ENCODE results near the gene THAP8.
A peak's percentile ranks its signal among the peaks of the same experiment; 100 is the strongest.

The THAP8 gene

DNA sequence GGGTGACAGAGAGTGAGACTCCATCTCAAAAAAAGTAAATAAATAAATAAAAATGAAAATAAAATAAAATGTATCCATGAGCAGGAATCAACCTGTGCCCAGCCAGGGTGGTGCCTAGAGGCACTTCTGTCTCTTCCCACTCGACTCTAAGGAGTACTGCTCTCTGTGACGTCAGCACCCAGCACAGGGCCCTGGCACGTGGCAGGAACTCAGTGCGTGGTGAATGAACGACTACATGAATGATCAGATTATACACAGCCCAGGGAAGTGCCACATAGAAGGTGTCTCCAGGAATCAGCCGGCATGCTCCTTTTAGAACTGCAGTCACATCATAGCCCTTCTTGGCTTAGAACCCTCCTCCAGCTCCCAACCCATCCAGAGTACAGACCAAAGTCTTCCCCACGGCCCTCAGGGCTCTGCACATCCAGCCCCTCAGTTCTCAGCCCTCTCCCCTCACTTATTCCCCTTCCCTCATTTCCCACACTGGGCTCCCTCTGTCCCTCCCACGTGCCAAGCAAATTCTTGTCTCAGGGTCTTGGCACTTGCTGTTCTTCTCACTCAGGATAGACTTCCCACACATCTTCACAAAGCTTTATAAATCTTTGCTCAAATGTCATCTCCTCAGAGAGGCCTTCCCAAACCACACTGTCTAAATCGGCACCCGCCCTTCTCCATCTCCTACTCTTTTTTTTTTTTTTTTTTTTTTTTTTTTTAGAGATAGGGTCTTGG is 25.6 kb downstream of the THAP8 start:
- no peak for DNase-seq

DNA sequence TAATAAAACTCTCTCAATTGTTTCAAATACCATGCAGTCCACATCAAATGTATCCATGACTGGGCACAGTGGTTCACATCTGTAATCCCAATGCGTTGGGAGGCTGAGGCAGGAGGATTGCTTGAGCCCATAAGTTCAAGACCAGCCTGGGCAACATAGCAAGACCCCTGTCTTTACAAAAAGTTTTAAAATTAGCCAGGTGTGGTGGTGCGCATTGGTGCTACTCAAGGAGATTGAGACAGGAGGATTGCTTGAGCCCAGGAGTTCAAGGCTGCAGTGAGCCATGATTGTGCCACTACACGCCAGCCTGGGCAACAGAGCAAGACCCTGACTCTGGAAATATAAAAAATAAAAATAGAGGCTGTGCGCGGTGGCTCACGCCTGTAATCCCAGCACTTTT is 26.4 kb downstream of the THAP8 start:
- DNase-seq, result no peak

DNA sequence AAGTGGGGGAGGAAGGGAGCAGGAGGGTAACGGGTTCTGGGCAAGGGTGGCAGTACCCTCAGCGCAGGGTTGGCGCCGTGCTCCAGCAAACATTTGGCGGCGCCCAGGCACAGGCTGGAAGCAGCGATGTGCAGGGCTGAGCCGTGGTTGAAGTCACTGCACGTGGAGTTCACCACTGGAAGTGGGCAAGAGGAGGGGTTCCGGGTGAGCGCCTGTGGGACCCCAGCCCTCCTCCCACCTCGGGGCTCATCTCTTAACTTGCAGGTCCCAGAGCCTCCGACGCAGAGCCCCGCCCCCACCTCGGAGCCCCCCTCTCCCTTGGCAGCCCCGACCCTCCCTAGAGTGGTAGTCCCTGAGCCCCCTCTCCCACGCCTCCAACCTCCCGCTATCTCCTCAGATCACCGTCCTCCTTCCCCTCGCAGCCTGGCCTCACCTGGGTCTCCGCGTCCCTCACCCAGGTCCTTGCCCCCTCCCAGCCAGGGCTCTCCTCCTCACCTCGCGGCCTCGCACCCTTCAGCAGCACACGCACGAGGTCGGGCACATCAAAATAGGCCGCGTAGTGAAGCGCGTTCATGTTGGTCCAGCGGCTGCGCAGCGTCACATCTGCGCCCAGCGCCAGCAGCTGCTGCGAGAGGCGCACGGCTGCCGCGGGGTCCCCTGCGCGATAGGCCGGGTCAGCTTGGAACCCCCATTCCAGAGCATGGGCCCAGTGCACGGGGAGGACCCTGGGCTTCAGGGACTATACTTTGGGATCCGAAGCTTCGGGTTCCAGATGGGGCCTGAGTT is 27.8 kb downstream of the THAP8 start:
- DNase-seq, result no peak

DNA sequence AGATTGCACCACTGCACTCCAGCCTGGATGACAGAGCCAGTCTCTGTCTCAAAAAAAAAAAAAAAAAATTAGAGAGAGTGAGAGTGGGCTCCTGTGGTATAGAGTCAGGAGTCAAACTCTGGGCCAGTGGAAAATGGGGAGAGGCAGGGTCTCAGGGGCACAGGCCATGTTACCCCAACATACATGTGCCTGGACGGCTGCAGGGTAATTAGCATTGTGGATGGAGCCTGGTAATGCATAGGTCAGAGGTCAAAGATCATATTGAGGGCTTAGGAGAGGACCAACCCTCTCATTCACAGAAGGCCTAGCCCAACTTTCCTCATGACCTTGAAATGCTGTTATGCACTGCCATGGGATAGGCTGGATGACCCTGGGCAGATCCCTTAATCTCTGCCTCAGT is 28.5 kb downstream of the THAP8 start:
- DNase-seq, result no peak

DNA sequence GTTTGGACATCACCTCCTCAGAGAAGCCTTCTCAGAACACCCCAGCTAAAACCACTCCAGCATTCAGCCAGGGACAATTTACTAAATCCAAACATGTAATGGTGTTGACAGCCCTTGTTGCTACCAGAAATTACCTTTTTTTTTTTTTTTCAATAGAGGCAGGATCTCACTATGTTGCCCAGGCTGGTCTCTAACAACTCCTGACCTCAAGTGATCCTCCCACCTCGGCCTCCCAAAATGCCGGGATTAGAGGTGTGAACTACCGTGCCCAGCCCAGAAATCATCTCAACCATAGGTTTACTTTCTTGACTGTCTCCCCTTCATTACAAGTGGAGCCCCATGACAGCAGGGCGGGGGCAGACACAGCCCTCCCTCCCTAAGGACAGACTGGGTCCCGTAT is 30.7 kb downstream of the THAP8 start:
- no peak for DNase-seq

DNA sequence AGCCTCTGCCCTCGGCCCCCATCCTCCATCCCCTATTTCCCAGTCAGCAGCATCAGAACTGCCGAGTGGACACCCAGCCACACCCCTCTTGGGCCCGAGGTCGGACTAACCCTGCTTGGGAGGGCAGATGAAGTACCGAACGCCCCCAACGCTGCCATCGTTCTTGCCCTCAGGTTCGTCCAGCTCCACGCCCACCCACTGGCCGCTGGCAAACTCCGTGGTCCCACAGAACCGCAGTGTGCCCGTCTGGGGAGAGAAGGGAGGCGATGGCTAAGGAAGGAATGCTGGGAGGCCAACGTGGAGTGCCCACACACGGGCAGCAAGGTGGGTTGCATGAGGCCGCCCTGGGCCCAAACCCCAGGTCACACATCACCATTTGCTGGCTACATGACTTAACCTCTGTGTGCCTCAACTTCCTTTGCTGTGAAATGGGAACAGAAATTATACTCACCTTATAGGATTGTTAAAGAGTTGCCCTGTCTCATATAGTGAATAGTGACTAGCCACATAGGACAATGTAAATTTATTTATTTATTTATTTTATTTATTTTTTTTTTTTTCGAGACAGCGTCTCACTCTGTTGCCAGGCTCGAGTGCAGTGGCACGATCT is 34.9 kb downstream of the THAP8 start:
- DNase-seq, result no peak

DNA sequence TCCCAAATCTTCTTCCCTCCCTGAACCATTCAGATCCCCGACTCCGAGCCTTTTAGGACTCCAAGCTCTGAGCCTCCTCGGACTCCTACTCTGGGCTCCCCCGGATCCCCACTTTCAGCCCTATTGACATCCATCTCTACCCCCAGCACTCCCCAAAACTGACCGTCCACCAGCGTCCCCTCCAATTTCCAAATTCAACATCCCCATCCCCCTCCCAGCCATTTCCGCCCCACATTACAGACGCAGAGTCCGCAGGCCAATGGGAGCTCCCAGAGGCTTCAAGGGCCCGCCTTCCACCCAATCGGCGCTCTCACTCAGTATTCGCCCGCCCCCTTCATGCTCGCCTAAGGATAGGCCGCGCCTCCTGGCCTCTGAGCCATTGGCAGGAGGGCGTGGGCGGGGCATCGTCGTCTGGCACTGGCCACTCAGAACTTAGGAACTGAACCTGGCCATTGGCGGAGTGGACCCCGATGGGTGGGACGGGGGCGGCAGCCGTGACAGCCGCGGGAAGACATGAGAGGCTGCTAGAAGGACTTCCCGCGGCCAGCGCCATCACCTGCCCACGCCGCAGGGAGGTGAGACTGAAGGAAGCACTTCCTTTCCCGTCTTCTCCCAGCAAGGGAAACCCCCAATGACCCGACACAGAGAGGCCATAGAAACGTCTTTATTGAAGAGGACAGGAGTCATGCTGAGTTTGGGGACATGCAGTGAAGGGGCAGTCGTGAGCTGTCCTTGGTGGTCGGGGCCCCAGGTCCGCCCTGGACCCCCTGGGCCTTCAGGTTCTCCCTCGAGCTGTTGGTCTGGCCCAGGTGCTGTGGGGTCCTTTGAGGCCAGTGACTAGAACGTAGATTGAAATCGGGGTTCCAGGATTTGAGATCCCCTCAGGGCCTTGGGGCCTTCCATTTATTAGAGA is 39.8 kb downstream of the THAP8 start, which contains the start of gene ALKBH6:
Gene ALKBH6 (minus strand): TSS at position 202 of the 913 bp plus-strand sequence. CDS start 816 bp downstream, outside the sequence.
- DNase-seq, result peak; percentile 99

DNA sequence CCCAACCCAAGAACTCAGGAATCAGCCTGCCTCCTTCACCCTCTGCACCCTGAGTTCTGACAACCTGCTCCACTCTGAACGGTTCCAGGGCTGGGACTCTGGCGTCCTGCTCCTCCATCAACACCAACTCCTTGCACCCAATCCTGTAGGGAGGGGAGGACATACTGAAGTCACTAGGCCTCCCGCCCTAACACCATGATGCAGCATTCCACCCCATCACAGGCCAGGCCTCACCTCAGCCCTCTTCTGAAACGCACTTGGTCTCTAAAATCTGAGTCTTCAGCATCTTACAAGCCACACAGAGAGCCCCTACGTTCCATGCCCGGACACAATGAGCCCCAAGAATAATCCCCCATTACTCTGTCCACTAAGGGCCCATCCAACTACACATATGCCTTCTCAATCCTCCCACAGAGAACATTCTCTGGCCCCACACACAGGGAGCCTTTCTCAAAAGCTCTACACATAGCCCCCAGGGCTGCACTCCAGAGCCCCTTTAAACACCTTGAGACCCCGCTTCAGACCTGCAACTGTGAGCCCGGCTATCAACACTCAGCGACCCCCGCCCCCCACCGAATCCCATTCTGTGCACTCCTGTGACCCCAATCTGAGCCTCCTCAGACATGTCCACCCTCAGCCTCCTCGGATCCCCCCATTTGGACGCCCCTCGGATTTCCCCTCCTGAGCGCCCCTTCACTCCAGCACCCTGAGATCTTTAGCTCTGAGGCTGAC is 40.6 kb downstream of the THAP8 start:
- DNase-seq, result no peak

DNA sequence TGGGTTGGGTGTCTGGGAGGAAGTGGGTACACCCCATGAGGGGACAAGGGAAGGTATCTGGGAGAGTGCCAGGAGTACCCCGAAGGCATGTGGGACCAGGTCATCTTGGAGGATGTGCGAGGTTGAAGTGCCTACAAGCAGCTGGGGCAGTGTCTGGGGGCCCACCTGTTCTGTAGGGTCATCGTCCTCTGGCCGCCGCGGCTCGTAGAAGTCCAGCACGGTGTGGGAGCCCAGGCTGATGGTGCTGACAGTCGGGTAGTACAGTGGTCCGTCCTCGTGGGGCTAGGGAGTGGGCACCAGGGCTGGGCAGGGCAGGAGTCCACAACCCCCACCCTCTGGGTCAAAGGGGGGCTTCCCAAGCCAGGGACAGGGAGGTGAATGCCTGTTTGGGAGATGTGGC is 43.7 kb downstream of the THAP8 start:
- DNase-seq, result no peak

DNA sequence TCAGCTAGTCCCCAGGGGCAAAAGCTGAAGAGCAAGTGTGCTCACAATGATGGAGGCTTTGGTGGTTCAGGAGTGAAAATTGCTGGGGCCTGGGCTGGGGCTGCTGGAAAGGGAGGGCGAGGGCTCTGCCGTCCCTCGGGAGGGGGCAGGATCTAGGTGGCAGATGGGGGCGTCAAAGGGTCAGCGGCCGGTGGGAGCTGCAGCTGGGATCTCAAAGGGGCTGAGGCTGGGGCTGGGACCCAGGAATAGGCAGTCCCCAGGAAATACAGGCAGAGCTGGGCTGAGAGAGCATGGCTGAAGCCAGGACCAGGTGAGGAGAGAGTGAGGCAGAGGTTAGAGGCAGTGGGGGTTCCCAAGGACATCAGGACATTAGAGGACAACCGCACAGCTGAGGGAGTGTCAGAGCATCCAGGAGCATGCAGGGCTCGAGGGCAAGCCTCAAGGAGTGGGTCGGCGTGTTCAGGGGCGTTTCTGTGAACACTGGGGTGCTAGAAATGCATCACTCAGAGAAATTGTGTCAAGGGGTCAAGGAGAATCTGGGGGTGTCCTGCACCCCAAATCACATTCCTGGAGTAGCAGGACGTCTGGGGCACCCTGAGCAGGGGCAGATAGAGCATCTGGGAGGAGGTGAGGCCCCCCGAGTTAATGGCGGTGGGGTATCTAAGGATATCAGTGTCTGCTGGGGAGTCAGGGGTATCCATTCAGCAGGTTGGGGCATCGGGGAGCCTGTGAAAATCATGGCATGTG is 44.3 kb downstream of the THAP8 start:
- no peak for DNase-seq

DNA sequence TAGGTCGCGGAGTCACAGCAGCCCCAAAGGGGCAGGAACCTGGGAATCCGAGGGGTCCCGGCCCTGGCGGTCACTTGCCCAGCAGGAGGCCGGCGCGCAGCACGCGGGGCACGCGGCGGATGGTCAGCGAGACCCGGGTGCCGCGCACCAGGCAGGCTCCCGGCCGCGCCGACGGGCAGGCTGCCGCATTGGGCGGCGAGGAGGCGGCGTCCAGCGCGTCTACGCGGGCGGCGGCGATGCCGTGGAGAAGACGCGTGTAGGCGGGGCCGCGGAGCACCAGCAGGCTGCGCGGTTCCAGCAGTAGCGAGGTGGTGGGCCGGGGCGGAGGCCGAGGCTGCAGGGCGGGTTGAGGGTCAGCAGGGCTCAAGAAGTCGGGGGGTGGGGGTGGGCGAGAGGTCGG is 44.9 kb downstream of the THAP8 start:
- DNase-seq, result no peak

DNA sequence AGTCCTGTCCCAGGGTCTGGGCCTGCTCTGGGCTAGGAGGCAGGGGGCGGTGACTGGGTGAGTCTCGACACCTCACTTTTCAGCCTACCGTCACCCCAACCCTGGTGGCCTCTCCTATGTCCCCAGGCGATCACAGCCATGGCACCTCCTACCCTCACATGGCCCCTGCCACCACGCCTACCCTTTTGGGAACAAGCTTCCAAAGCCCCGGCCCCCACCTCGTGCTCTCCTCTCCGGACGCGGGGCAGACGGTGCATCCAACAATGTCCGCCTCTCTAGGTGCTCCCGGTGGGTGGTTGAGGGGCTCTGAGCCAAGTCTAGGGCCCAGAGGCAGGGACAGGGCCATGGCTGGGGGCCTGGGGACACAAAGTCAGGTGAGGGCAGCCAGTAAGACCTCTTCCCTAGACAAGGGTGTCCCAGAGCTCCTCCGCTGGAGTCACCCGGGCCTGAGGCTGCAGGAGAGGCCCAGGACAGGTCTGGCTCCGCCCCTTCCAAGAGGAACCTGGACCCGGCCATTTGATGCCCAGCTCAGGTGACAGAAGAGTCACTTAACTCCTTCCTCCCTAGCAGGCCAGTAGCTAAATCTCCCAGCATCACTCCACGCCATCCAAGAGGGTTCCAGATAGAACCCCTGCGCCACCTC is 45.6 kb downstream of the THAP8 start, which contains the start of gene SYNE4:
Gene SYNE4 (minus strand): TSS at position 478 of the 643 bp plus-strand sequence. CDS start 132 bp downstream, at position 346.
- DNase-seq, result no peak

DNA sequence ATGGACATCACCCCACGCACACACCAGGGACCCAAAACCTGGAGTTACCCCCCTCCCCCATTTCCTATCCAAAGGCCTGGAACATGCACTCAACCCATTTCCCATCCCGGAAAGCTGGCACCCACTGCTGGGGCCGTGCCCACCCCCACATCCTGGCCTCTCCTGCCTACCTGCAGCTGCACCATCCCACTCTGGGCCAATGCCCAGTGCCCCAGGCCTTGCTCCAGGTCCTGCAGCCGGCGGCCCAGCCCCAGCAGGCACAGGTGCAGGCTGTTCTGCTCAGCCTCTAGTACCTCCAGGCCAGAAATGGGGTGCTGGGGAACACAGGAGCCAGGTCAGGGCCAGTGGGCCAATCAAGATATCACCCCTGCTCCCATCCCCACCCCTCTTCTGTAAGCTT is 47.1 kb downstream of the THAP8 start:
- DNase-seq, result no peak

DNA sequence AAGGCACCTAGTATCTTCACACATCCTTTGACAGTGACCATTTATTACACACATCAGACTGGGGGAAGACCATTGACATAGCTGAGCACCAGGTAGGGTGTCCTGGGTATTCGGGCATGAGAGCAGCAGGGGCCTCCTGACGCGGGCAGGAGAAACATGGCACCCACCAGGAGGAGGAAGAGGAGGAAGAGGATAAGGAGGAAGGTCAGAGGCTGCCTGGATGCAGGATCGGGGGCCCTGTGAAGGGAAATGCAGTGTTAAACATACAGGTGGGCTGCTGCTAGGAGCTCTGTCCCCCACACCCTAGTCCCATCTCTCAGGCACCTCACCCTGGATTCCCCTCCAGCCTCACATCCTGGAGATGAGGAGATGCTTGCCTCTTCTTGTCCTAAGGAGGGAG is 50.8 kb downstream of the THAP8 start:
- DNase-seq, result no peak

DNA sequence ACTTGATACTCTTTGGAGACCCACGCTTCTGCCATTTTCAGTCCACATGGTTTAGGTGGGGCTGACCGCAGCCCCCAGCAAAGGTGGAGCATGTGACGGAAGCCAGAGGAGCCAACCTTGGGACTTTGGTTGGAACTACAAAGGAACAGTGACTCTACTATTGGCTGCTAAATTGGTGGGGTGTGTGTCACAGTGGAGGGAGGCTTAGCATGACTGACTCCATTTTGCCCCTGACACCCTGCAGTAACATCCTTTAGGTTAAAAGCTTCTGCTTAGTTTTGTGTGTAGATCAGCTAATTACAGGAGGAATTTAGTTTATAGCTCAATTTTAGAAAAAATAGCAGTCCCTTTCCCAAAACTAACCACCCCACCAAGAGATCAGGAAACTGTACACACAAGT is 52.5 kb downstream of the THAP8 start:
- DNase-seq, result no peak

DNA sequence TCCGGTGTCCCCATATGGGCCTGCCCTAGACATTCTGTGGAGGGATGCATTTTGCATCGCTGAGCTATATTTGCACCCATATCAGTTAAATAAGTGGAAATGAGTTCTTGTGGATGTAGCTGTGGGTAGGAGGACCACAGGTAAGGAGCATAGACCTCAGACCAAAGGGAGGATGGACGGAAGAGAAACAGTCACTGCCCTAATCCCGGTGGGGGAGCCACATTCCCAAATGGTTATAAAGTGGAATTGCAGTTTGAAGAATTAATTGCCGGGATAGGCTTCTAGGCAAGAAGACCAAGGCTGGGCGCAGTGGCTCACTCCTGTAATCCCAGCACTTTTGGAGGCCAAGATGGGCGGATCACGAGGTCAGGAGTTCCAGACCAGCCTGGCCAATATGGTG is 57.3 kb downstream of the THAP8 start:
- no peak for DNase-seq

DNA sequence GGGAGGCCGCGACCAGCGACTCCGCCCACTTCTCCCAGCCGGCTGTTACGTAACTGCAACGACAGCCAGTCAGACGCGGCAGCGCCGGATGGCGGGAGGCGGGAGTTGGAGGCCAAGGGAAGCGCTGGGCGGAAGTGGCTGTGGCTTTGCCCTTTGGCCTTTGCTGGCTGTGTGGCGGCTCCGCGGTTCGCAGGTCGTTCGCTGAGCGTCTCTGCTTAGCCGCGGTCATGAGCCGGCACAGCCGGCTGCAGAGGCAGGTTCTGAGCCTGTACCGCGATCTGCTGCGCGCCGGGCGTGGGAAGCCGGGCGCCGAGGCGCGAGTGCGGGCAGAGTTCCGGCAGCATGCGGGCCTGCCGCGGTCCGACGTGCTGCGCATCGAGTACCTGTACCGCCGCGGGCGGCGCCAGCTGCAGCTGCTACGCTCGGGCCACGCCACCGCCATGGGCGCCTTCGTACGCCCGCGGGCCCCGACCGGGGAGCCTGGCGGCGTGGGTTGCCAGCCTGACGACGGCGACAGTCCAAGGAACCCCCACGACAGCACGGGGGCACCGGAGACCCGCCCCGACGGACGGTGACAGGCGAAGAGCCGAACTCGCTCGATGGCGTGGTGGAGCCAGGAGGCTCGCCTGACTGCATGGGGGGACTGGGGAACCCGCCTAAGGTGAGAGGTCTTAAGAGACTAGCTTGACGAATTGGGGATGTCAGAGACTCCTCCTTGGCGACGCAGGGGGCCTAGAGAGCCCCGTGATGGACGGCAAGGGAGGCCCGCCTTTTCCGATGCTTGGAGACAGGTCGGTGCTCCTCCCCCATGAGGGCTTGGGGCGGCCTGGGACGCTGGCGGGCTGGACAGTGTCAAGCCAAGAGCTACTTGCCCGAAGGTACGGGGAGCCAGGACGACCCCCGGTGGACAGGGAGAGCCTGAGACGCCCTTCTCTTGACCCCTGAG is 58.8 kb downstream of the THAP8 start, which contains the start of gene SDHAF1:
Gene SDHAF1 (plus strand): TSS at position 141 of the 946 bp plus-strand sequence. CDS start 87 bp downstream, at position 228.
- peak; percentile 88 for DNase-seq

DNA sequence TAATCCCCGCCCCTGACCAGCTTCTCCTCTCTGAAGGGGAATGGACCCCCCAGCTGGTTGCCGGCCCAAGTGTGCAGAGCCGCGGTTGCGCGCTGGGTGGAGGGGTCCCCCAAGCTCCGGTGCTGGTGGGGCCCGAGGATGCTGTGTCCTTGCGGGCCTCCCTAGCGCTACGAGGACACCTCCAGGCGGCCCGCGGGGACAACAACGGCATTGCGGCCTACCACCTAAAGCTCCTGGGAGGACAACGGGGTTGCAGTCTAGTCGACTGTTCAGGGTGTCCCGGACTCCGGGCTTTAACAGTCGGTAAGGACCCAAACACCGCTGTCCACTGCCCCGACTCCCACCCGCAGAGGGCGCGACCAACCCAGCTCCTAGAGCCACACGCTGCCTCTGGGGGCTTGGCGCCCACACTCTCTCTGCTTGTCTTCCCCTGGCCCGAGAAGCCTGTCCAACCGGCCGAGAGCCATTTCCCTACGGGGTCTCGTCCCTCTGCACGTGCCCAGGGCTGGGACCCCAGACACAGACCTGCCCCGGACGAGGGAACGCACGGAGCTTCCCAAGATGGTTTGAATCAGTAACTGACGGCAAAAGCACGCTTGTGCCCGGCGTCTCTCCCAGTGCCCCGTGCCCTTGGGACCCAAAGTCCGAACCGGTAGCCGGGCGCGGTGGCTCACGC is 60.0 kb downstream of the THAP8 start:
- no peak for DNase-seq

Measured in kidney glomerular epithelial cell (primary cell).